ENCODE measurements around the gene SARDH.

Gene SARDH

GRCh38 chr9:133708246-133709014, 29.7 kb downstream of the SARDH start:
- no peak overlapping the region for H3K4me3 ChIP-seq (ENCODE audit: low read depth, low read length)
- in situ Hi-C loops (cut with HindIII; ENCODE audit: low sequenced_read_pairs): no loop called here
- TF ChIP-seq CTCF (IDR thresholded peaks at IDR 0.05; ENCODE audit: low read depth, low read length, missing control alignments): no peak
- no peak for DNase-seq (ENCODE audit: low read depth)

GRCh38 chr9:133707763-133708245, 30.3 kb downstream of the SARDH start:
- no peak for DNase-seq (ENCODE audit: low read depth)
- no peak overlapping the region for H3K4me3 ChIP-seq (ENCODE audit: low read depth, low read length)
- TF ChIP-seq CTCF (IDR thresholded peaks at IDR 0.05; ENCODE audit: low read depth, low read length, missing control alignments): no peak
- in situ Hi-C loops (cut with HindIII; ENCODE audit: low sequenced_read_pairs): no loop called here

- DNase-seq (ENCODE audit: low read depth): no peak
- in situ Hi-C loops (cut with HindIII; ENCODE audit: low sequenced_read_pairs): no loop called here
- no peak overlapping the region for H3K4me3 ChIP-seq (ENCODE audit: low read depth, low read length)
- TF ChIP-seq CTCF (IDR thresholded peaks at IDR 0.05; ENCODE audit: low read depth, low read length, missing control alignments): no peak
Observed at GRCh38 chr9:133707065-133707762, 30.9 kb downstream of the SARDH start.

GRCh38 chr9:133706307-133707050, 31.7 kb downstream of the SARDH start:
- DNase-seq (ENCODE audit: low read depth): no peak
- in situ Hi-C loops (cut with HindIII; ENCODE audit: low sequenced_read_pairs): no loop called here
- H3K4me3 ChIP-seq (ENCODE audit: low read depth, low read length): no peak overlapping the region
- TF ChIP-seq CTCF (IDR thresholded peaks at IDR 0.05; ENCODE audit: low read depth, low read length, missing control alignments): no peak

- in situ Hi-C loops (cut with HindIII; ENCODE audit: low sequenced_read_pairs): no loop called here
- H3K4me3 ChIP-seq (ENCODE audit: low read depth, low read length): no peak overlapping the region
- no peak for TF ChIP-seq CTCF (IDR thresholded peaks at IDR 0.05; ENCODE audit: low read depth, low read length, missing control alignments)
- DNase-seq (ENCODE audit: low read depth): no peak
Observed at GRCh38 chr9:133705576-133705975, 32.6 kb downstream of the SARDH start.

- DNase-seq (ENCODE audit: low read depth): no peak
- no peak for TF ChIP-seq CTCF (IDR thresholded peaks at IDR 0.05; ENCODE audit: low read depth, low read length, missing control alignments)
- no peak overlapping the region for H3K4me3 ChIP-seq (ENCODE audit: low read depth, low read length)
- in situ Hi-C loops (cut with HindIII; ENCODE audit: low sequenced_read_pairs): no loop called here
Observed at GRCh38 chr9:133704711-133705181, 33.4 kb downstream of the SARDH start.
